Measurements from ENCODE around the gene SEC24C. TPM values are rescaled to one million over a fixed set of nuclear protein-coding genes. Genes with fewer than 3 reads are reported as not detected.
"Not testable (repeated sequence)": the region's sequence is repeated elsewhere in the genome, so short reads cannot be mapped to it uniquely, and the experiment has no call there.

Gene SEC24C
- total RNA-seq, 1 donor from 2014 or later = 99.0 TPM

DNA sequence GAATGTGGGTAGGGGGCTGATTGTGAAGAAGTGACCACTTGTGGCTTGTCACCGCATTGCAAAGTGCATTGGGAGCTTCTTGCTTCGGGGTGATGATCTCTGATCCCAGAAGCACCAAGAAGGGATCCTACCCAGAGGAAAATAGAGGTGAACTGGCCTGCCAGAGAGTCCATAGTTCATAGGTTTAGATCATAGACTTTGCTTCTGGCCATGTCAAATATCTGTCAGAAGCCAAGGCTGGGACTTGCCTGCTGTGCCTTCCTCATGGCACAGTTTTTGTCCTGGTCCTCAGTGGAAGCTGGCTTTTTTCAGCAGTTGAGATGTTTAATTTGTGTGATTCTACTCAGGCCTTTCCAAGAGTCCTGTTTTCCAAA is 42.3 kb downstream of the SEC24C start:
- H3K9me3 Mint-ChIP-seq (ENCODE audit: unreplicated experiment) = no peaks in the 10 kb centered on the region

DNA sequence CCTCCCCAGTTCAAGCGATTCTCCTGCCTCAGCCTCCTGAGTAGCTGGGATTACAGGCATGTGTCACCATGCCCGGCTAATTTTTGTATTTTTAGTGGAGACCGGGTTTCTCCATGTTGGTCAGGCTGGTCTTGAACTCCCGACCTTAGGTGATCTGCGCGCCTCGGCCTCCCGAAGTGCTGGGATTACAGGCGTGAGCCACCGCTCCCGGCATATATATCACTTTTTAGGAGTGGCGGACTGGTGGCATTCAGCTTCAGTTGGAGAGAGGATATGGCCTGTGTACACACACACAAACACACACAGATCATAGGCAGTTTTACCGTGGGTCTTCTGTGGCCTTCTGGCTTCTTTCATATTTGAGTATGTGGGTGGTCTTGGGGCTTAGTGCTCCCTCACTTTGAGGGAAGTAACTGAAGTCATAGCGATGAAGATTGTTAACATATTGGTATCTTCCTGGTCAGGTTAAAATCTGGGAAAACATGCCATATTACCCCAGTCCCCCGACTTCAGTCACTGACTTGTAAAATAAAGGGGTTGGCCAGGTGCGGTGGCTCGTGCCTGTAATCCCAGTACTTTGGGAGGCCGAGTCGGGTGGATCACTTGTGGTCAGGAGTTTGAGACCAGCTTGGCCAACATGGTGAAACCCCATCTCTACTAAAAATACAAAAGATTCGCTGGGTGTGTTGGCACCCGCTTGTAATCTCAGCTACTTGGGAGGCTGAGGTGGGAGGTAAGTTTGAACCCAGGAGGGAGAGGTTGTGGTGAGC is 43.0 kb downstream of the SEC24C start:
- peak overlapping the region; percentile 62 for H3K27ac Mint-ChIP-seq (ENCODE audit: unreplicated experiment)
- not testable (repeated sequence) for H3K9me3 Mint-ChIP-seq (ENCODE audit: unreplicated experiment); H2AFZ ChIP-seq (ENCODE audit: low read depth, low read length)

More for the DNA sequence above, 42.3 kb downstream of the SEC24C start:
- peak overlapping the region; percentile 91 for H3K27ac Mint-ChIP-seq (ENCODE audit: unreplicated experiment)
- Histone ChIP-seq H3K9me3 (ENCODE audit: insufficient read depth, low read depth, low read length) (no peaks in the 10 kb centered on the region), H3K36me3 (ENCODE audit: insufficient read depth, low read length) (peaks cover 15% of the 10 kb centered on the region), H3K9ac (ENCODE audit: low read length) (peak overlapping the region; percentile 85), H3K79me2 (ENCODE audit: insufficient read depth, low read length) (peaks cover 74% of the 10 kb centered on the region), H4K20me1 (ENCODE audit: insufficient read depth, low read length) (peaks cover 55% of the 10 kb centered on the region), H3K27ac (ENCODE audit: low read depth, low read length) (peak overlapping the region; percentile 72), H3K27me3 (ENCODE audit: insufficient read depth, low read length) (no peaks in the 10 kb centered on the region), H2AFZ (ENCODE audit: low read depth, low read length) (peak overlapping the region; percentile 14), H3K4me1 (ENCODE audit: insufficient read depth, low read length) (peaks cover 19% of the 10 kb centered on the region), H3K4me2 (ENCODE audit: low read length) (peak overlapping the region; percentile 98), H3K4me3 (ENCODE audit: insufficient read depth, low read depth, low read length) (peak overlapping the region; percentile 81)
- H3K4me3 Mint-ChIP-seq (ENCODE audit: unreplicated experiment) = peak overlapping the region; percentile 100
- no peak for FAIRE-seq
- H3K36me3 Mint-ChIP-seq (ENCODE audit: low read depth, unreplicated experiment) = peaks cover 14% of the 10 kb centered on the region
- peaks cover 14% of the 10 kb centered on the region for H3K4me1 Mint-ChIP-seq (ENCODE audit: low read depth, unreplicated experiment)
- TF ChIP-seq EZH2 (IDR thresholded peaks at IDR 0.05; ENCODE audit: insufficient read depth, low read length) = no peak
- TF ChIP-seq, protein P1, sequence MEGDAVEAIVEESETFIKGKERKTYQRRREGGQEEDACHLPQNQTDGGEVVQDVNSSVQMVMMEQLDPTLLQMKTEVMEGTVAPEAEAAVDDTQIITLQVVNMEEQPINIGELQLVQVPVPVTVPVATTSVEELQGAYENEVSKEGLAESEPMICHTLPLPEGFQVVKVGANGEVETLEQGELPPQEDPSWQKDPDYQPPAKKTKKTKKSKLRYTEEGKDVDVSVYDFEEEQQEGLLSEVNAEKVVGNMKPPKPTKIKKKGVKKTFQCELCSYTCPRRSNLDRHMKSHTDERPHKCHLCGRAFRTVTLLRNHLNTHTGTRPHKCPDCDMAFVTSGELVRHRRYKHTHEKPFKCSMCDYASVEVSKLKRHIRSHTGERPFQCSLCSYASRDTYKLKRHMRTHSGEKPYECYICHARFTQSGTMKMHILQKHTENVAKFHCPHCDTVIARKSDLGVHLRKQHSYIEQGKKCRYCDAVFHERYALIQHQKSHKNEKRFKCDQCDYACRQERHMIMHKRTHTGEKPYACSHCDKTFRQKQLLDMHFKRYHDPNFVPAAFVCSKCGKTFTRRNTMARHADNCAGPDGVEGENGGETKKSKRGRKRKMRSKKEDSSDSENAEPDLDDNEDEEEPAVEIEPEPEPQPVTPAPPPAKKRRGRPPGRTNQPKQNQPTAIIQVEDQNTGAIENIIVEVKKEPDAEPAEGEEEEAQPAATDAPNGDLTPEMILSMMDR (IDR thresholded peaks at IDR 0.05; ENCODE audit: insufficient read depth, low read depth, low read length) = no peak
- DNase-seq (ENCODE audit: low read depth) = no peak
- H3K27me3 Mint-ChIP-seq (ENCODE audit: low read depth, unreplicated experiment) = no peaks in the 10 kb centered on the region

DNA sequence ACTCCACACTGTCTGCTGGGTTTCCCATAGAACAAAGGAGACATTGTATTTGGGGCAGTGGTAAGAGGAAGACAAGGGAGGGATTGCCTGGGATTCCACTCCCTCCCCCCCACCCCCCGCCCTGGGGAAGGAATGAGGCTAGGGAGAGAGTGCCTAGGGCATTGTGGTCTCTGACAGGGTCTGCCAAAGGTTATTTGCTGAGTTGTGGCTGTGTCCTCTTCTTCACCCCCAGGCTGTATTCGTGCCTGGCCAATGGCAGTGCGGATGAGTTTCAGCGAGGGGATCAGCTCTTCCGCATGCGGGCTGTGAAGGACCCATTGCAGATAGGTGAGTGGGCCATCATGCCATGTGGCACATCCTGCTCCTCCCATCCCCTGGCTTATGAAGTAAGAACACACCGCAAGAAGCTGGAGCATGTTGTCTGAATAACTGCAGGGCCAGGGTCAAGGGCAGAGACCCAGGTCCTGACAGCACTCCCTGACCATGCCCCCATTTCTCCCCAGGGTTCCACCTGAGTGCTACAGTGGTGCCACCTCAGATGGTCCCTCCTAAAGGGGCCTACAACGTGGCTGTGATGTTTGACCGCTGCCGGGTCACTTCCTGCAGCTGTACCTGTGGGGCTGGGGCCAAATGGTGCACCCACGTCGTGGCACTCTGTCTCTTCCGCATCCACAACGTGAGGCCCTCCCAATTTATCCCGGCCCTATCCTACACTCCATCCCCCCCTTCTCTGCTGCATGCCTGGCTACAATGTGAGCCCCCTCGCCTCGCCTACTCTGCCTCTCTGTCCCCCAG is 44.9 kb downstream of the SEC24C start:
- H3K36me3 ChIP-seq (ENCODE audit: insufficient read depth, low read length) = peaks cover 23% of the 10 kb centered on the region
- no peak for TF ChIP-seq EZH2 (IDR thresholded peaks at IDR 0.05; ENCODE audit: insufficient read depth, low read length)
- TF ChIP-seq, protein P1 (IDR thresholded peaks at IDR 0.05; ENCODE audit: insufficient read depth, low read depth, low read length) = no peak
- H3K9ac ChIP-seq (ENCODE audit: low read length) = no peak overlapping the region
- Mint-ChIP-seq H3K27ac (ENCODE audit: unreplicated experiment) (no peak overlapping the region), H3K27me3 (ENCODE audit: low read depth, unreplicated experiment) (no peaks in the 10 kb centered on the region), H3K4me1 (ENCODE audit: low read depth, unreplicated experiment) (peaks cover 9% of the 10 kb centered on the region), H3K36me3 (ENCODE audit: low read depth, unreplicated experiment) (peaks cover 26% of the 10 kb centered on the region), H3K9me3 (ENCODE audit: unreplicated experiment) (no peaks in the 10 kb centered on the region), H3K4me3 (ENCODE audit: unreplicated experiment) (no peak overlapping the region)
- no peak overlapping the region for H2AFZ ChIP-seq (ENCODE audit: low read depth, low read length)
- no peaks in the 10 kb centered on the region for H3K27me3 ChIP-seq (ENCODE audit: insufficient read depth, low read length)
- no peak for DNase-seq (ENCODE audit: low read depth)
- no peak overlapping the region for H3K27ac ChIP-seq (ENCODE audit: low read depth, low read length)
- no peak overlapping the region for H3K4me2 ChIP-seq (ENCODE audit: low read length)
- no peak overlapping the region for H3K4me3 ChIP-seq (ENCODE audit: insufficient read depth, low read depth, low read length)
- H3K4me1 ChIP-seq (ENCODE audit: insufficient read depth, low read length) = peaks cover 13% of the 10 kb centered on the region
- no peaks in the 10 kb centered on the region for H3K9me3 ChIP-seq (ENCODE audit: insufficient read depth, low read depth, low read length)
- peaks cover 49% of the 10 kb centered on the region for H3K79me2 ChIP-seq (ENCODE audit: insufficient read depth, low read length)
- H4K20me1 ChIP-seq (ENCODE audit: insufficient read depth, low read length) = peaks cover 54% of the 10 kb centered on the region
- FAIRE-seq = no peak

More for the DNA sequence above, 43.0 kb downstream of the SEC24C start:
- Histone ChIP-seq H3K36me3 (ENCODE audit: insufficient read depth, low read length) (peaks cover 15% of the 10 kb centered on the region), H3K4me2 (ENCODE audit: low read length) (peak overlapping the region; percentile 98), H4K20me1 (ENCODE audit: insufficient read depth, low read length) (peaks cover 56% of the 10 kb centered on the region), H3K4me3 (ENCODE audit: insufficient read depth, low read depth, low read length) (peak overlapping the region; percentile 81), H3K79me2 (ENCODE audit: insufficient read depth, low read length) (peaks cover 67% of the 10 kb centered on the region), H3K4me1 (ENCODE audit: insufficient read depth, low read length) (peaks cover 19% of the 10 kb centered on the region)
- not testable (repeated sequence) for H3K27me3 Mint-ChIP-seq (ENCODE audit: low read depth, unreplicated experiment); H3K27me3 ChIP-seq (ENCODE audit: insufficient read depth, low read length); FAIRE-seq; DNase-seq (ENCODE audit: low read depth); H3K27ac ChIP-seq (ENCODE audit: low read depth, low read length); H3K9ac ChIP-seq (ENCODE audit: low read length); H3K9me3 ChIP-seq (ENCODE audit: insufficient read depth, low read depth, low read length)
- peaks cover 15% of the 10 kb centered on the region for H3K36me3 Mint-ChIP-seq (ENCODE audit: low read depth, unreplicated experiment)
- peak overlapping the region; percentile 100 for H3K4me3 Mint-ChIP-seq (ENCODE audit: unreplicated experiment)
- H3K4me1 Mint-ChIP-seq (ENCODE audit: low read depth, unreplicated experiment) = peaks cover 14% of the 10 kb centered on the region

All from astrocyte (in vitro differentiated cells and primary cell).